HepG2 (cell line): ENCODE results near the gene PRXL2B.

Experiments used
- BCL3 ChIP-seq: sonication (generic); formaldehyde crosslinking; IDR thresholded peaks from 2 replicates; pipeline ENCODE4 v1.5.1; 2020; ENCODE audit warnings: mild to moderate bottlenecking, missing genetic modification reagents, moderate library complexity
- CTCF ChIP-seq: sonication (generic); formaldehyde crosslinking; IDR thresholded peaks from 2 replicates; pipeline ENCODE4 v1.5.0; 2020; ENCODE audit warnings: mild to moderate bottlenecking, missing genetic modification reagents, moderate library complexity
- FOXA3 ChIP-seq: IDR thresholded peaks from 2 replicates; pipeline ENCODE4 v1.6.1; 2016; ENCODE audit warnings: missing genetic modification reagents, missing compliant biosample characterization
- FOXK2 ChIP-seq: fragments of 450-650 bp; IDR thresholded peaks from 2 replicates; pipeline ENCODE4 v1.6.1; 2016
- MTF1 ChIP-seq: sonication (generic); formaldehyde crosslinking; IDR thresholded peaks from 2 replicates; pipeline ENCODE4 v1.5.0; 2020; ENCODE audit warnings: missing genetic modification reagents
- NFE2 ChIP-seq: sonication (generic); formaldehyde crosslinking; IDR thresholded peaks from 2 replicates; pipeline ENCODE4 v1.4.0; 2020; ENCODE audit warnings: missing genetic modification reagents
- RBM39 ChIP-seq: fragments of 200-400 bp; formaldehyde crosslinking; IDR thresholded peaks from one replicate; pipeline ENCODE4 v1.6.1; 2018; ENCODE audit warnings: antibody characterized with exemption, mild to moderate bottlenecking, low read depth, low read length; ENCODE audit not compliant: poor library complexity, severe bottlenecking
- STAT6 ChIP-seq: sonication (generic); formaldehyde crosslinking; IDR thresholded peaks from 2 replicates; pipeline ENCODE4 v1.4.0; 2020; ENCODE audit warnings: missing genetic modification reagents, mild to moderate bottlenecking, borderline replicate concordance
- TBP ChIP-seq: sonication (generic); formaldehyde crosslinking; IDR thresholded peaks from 2 replicates; pipeline ENCODE4 v1.5.0; 2020; ENCODE audit warnings: missing genetic modification reagents
- ZBTB8A ChIP-seq: sonication (generic); formaldehyde crosslinking; IDR thresholded peaks from 2 replicates; pipeline ENCODE4 v1.4.0; 2020; ENCODE audit warnings: mild to moderate bottlenecking, low read depth, missing genetic modification reagents, borderline replicate concordance
- ZNF510 ChIP-seq: sonication (generic); formaldehyde crosslinking; IDR thresholded peaks from 2 replicates; pipeline ENCODE4 v1.4.0; 2020; ENCODE audit warnings: low read depth, mild to moderate bottlenecking, missing genetic modification reagents

- TF ChIP-seq BCL3 (CRISPR knock-in tag) (no peak), FOXA3 (CRISPR knock-in tag) (no peak), ZNF510 (CRISPR knock-in tag) (no peak), NFE2 (CRISPR knock-in tag) (no peak), CTCF (CRISPR knock-in tag) (no peak), RBM39 (no peak), FOXK2 (no peak), STAT6 (CRISPR knock-in tag) (no peak), MTF1 (no peak), ZBTB8A (CRISPR knock-in tag) (no peak), TBP (CRISPR knock-in tag) (no peak)
Observed at GRCh38 chr1:2637442-2638145, 51.0 kb downstream of the PRXL2B start.
